ENCODE results near the gene ABHD17B.
"Not testable (repeated sequence)": the region's sequence is repeated elsewhere in the genome, so short reads cannot be mapped to it uniquely, and the experiment has no call there.

The ABHD17B gene

DNA sequence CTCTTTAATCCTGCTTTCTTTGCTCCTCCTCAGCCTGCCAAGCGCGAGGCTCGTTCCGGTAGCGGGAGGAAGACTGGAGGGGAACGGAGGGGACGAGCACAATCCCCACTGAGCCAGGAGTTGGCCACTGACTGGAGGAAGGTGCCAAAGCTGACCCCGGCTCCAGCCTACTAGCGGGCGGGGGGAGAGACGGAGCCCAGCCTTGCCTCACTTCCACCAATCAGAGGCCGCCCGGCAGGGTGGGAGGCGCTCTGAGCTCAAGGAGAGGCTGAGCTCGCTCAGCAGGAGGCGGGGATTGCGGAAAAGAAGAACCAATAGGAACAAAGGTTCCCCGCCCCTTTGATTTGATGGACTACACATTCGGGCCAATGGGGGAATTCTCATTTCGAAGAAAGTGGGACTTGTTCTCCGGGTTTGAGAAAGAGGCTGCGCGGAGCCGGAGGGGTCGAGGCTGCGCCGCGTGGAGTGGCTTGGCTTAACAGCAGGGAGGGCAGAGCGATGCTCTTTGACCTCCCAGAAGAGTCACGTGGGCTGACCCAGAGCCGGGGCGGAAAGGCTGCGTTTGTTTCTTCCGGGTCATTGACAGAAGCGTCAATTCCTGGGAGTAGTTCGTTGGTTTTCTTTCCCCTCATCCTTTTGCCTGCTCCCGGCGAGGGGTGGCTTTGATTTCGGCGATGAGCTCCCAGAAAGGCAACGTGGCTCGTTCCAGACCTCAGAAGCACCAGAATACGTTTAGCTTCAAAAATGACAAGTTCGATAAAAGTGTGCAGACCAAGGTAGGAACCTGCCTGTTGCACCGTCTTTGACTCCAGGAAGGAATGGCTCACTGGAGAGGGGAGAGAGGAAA lies at the start of gene ABHD17B, which contains the start of gene C9orf85:
Gene ABHD17B (minus strand): TSS at position 133 of the 847 bp plus-strand sequence. CDS start 36,113 bp downstream, outside the sequence.
Gene C9orf85 (plus strand): TSS at position 579 of the 847 bp plus-strand sequence. CDS start 96 bp downstream, at position 675.
- peak; percentile 91 to 98 for DNase-seq (ENCODE audit: low read depth in 1 of 2, low spot score in 1 of 2)
- no peak for TF ChIP-seq JUND (IDR thresholded peaks at IDR 0.05; ENCODE audit: low read depth)
- in situ Hi-C loops (cut with HindIII; ENCODE audit: low pct_unique_long_range_greater_than_20kb, low sequenced_read_pairs) = no loop called here

DNA sequence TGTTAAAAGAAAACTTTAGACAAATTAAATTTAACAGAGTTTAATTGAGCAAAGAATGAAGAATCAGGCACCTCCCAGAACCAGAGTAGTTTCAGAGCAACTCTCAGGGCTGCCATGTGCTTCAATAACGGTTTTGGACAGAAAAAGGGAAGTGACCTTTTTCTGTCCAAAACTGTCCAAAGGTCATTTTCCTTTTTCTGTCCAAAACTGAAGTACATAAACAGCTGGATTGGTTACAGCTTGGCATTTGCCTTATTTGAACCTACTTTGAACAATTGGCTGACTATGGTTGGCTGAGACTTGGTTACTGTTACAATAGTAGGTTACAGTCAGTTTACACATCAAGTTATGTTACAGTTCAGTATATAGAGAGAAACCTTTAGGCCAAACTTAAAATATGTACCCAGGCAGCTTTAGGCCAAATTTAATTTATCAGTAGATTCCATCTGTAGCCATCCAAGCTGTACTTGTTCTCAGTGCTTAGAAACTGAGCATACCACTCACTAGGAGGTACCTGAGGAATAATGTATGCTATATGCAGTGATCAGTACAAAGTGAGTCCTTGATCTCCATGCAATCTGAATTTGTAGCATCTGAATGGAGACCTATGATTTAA lies 44.4 kb upstream of the ABHD17B start:
- DNase-seq (ENCODE audit: low read depth in 1 of 2, low spot score in 1 of 2) = peak; percentile 11 to 66
- no peak for TF ChIP-seq JUND (IDR thresholded peaks at IDR 0.05; ENCODE audit: low read depth)
- in situ Hi-C loops (cut with HindIII; ENCODE audit: low pct_unique_long_range_greater_than_20kb, low sequenced_read_pairs) = no loop called here

GRCh38 chr9:71954652-71955051 lies 43.7 kb upstream of the ABHD17B start:
- DNase-seq (ENCODE audit: low read depth in 1 of 2, low spot score in 1 of 2); in situ Hi-C loops (cut with HindIII; ENCODE audit: low pct_unique_long_range_greater_than_20kb, low sequenced_read_pairs): not testable (repeated sequence)

- in situ Hi-C loops (cut with HindIII; ENCODE audit: low pct_unique_long_range_greater_than_20kb, low sequenced_read_pairs) = no loop called here
- TF ChIP-seq JUND (IDR thresholded peaks at IDR 0.05; ENCODE audit: low read depth) = no peak
- peak in 1 of 2 experiments; percentile 73 for DNase-seq (ENCODE audit: low read depth in 1 of 2, low spot score in 1 of 2)
Measured at GRCh38 chr9:71944754-71945375, 33.9 kb upstream of the ABHD17B start.

DNA sequence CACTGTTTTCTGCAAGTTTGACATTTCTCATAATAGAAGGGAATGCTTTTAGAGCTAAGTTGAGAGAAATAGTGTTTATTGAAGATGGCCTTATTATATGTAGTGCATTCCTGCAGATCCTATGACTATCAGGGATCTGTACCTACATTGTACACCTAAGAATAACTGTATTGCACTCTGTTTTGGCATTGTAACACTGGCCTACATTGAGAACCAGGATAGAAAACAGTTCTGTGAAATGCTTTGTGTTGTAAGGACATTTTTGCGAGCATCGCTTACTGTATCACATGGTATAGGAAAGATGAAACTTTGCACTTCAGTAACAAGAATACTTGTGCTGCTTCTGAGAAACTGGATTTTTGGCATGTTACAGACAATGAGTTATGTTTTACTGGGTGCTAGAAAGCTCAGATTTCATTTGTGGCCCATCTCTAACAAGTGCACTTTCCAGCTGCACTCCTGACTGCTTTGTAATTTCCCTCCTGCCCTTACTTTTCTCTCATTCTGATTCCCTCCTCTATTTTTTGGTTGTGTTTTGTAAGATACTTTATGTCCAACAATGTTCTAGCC lies 31.1 kb upstream of the ABHD17B start:
- no peak for TF ChIP-seq JUND (IDR thresholded peaks at IDR 0.05; ENCODE audit: low read depth)
- no peak for DNase-seq (ENCODE audit: low read depth in 1 of 2, low spot score in 1 of 2)
- in situ Hi-C loops (cut with HindIII; ENCODE audit: low pct_unique_long_range_greater_than_20kb, low sequenced_read_pairs) = no loop called here

GRCh38 chr9:71941060-71941568 lies 30.1 kb upstream of the ABHD17B start:
- no peak for DNase-seq (ENCODE audit: low read depth in 1 of 2, low spot score in 1 of 2)
- in situ Hi-C loops (cut with HindIII; ENCODE audit: low pct_unique_long_range_greater_than_20kb, low sequenced_read_pairs) = no loop called here
- TF ChIP-seq JUND (IDR thresholded peaks at IDR 0.05; ENCODE audit: low read depth) = no peak

DNA sequence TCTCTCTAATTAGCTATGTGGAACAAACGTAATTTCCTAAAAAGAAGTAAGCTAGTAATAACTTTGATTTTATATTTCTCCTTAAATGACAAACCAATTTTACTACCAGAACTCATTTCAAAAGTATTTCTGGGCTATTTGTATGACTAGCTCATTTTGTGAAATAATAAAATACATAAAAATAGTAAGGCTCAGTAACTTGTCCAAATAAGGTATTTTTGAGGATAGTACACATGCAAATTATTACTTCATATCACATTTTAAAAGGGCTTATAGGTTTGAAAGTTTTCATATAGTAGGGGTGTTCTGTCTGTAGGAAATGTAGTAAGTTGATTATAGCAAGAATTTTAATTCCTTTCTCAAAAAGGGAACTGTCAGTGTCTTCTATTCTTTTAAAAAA lies 26.9 kb upstream of the ABHD17B start:
- no peak for TF ChIP-seq JUND (IDR thresholded peaks at IDR 0.05; ENCODE audit: low read depth)
- in situ Hi-C loops (cut with HindIII; ENCODE audit: low pct_unique_long_range_greater_than_20kb, low sequenced_read_pairs) = no loop called here
- no peak for DNase-seq (ENCODE audit: low read depth in 1 of 2, low spot score in 1 of 2)

DNA sequence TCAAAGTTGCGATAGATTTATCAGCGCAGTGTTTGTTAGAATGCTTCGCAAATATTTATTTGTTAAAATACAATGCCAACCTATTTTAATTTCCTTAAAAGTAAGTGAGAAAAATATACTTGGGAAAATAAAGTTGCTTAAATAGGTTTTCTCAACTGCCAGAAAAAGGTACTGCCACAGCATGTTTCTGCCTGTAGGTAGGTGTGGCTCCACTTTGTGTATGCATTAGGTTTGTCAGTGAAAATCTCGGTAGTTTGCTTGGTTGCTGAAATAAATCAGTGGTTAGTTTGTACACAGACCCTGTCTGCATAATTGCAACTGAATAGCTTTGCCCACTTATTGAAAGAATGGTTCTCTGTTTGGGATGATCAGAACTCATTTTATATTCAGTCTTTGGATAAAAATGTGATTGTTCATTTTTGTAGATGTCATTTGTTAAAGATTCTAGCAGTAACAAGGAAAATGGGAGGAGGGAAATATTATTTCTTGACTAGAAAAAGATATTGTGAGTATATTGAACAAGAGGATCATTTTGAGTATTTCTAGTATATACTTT lies 26.2 kb upstream of the ABHD17B start:
- no peak for TF ChIP-seq JUND (IDR thresholded peaks at IDR 0.05; ENCODE audit: low read depth)
- no peak for DNase-seq (ENCODE audit: low read depth in 1 of 2, low spot score in 1 of 2)
- in situ Hi-C loops (cut with HindIII; ENCODE audit: low pct_unique_long_range_greater_than_20kb, low sequenced_read_pairs) = no loop called here

DNA sequence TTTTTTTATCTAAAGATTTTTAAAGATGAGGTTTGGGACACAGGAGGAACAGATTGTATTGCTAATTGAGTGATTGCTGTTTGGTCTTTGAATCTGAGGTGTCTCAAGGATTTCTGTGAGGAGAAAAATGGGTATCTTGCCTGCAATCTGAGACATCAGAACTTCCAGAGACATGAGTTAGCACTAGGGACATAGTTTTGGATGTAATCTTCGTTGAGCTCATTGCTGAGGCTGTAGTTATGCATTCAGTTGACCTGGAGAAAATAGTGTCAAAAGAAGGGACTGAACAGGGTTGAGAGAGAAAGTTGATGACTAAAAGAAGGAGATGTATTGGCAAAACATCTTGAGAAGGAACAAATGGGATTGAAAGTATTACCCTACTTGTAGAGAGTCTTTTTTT lies 25.1 kb upstream of the ABHD17B start:
- TF ChIP-seq JUND (IDR thresholded peaks at IDR 0.05; ENCODE audit: low read depth) = no peak
- no peak for DNase-seq (ENCODE audit: low read depth in 1 of 2, low spot score in 1 of 2)
- in situ Hi-C loops (cut with HindIII; ENCODE audit: low pct_unique_long_range_greater_than_20kb, low sequenced_read_pairs) = no loop called here

GRCh38 chr9:71931166-71931565 lies 20.2 kb upstream of the ABHD17B start:
- no peak for DNase-seq (ENCODE audit: low read depth in 1 of 2, low spot score in 1 of 2)
- in situ Hi-C loops (cut with HindIII; ENCODE audit: low pct_unique_long_range_greater_than_20kb, low sequenced_read_pairs) = no loop called here
- TF ChIP-seq JUND (IDR thresholded peaks at IDR 0.05; ENCODE audit: low read depth) = no peak

- in situ Hi-C loops (cut with HindIII; ENCODE audit: low pct_unique_long_range_greater_than_20kb, low sequenced_read_pairs) = no loop called here
- DNase-seq (ENCODE audit: low read depth in 1 of 2, low spot score in 1 of 2) = no peak
Measured at GRCh38 chr9:71929791-71930440, 18.9 kb upstream of the ABHD17B start.

GRCh38 chr9:71929223-71929622 lies 18.2 kb upstream of the ABHD17B start:
- DNase-seq (ENCODE audit: low read depth in 1 of 2, low spot score in 1 of 2) = peak in 1 of 2 experiments; percentile 78
- in situ Hi-C loops (cut with HindIII; ENCODE audit: low pct_unique_long_range_greater_than_20kb, low sequenced_read_pairs) = no loop called here
- TF ChIP-seq JUND (IDR thresholded peaks at IDR 0.05; ENCODE audit: low read depth) = no peak; the same call in 1 of the 2 replicates

More at GRCh38 chr9:71929791-71930440, 18.9 kb upstream of the ABHD17B start:
- no peak for TF ChIP-seq JUND (IDR thresholded peaks at IDR 0.05; ENCODE audit: low read depth)
